Measurements from ENCODE around the gene EYA2.
"Not testable (repeated sequence)": the region's sequence is repeated elsewhere in the genome, so short reads cannot be mapped to it uniquely, and the experiment has no call there.

The EYA2 gene

GRCh38 chr20:46897328-46897880 is 2.8 kb downstream of the EYA2 start:
- DNase-seq: no peak

DNA sequence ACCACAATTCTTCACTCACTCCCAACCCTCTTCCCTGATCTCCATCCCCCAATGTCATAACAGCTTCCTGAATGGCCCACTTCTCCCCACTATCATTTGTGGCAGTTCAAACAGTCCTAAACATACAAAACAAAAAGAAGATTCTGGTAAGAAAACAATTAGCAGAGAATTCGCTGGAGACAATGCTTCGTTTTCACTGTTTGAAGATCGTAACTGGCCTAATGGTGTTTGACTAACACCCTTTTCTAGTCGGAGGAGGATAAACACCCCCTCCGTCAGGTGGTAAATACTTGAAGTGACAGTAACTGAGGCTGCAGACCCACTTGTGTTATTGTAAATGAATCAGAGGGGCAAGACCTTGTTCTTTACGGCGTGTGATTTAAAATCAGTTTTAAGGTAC is 3.8 kb downstream of the EYA2 start:
- no peak for DNase-seq

- DNase-seq: no peak
Measured at GRCh38 chr20:46899621-46900020, 5.0 kb downstream of the EYA2 start.

DNA sequence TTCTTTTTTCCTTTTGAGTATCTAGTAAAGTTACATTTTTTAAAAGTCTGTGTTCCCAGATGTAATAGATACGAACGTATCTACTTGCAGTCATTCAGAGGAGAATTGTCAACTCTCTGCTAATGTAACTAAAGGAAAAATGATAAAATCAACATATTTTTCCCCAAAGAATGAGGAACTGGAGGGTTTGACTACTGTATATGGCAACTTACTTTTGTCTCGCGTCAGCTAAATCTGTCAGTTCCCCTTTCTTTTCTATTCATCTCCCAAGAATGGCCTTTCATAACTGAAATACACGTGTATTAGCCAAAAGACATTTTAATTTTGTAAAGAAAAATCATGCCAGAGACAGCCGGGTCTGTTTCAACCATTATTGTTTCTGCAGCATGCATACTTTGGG is 5.4 kb downstream of the EYA2 start:
- DNase-seq: peak; percentile 19

- no peak for DNase-seq
Measured at GRCh38 chr20:46900826-46901225, 6.2 kb downstream of the EYA2 start.

DNA sequence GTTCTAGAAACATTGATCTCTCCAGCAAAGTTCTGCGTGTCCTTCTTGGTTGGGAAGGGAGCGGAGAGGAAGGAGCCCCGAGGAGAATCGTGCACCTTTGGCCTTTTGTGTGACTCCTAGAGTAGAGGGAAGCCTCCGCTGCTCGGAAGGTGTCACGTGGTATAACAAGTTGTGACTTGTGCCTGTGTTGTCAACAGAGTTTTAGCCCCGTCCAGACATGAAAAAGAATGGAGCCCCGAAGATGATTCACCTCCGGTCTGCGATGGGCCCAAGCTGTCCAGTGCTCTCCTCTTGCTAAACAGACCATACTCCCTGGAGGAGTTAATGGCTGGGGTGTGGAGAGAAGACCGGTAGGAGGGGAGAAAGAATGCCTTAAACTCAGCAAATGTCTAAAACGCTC is 7.0 kb downstream of the EYA2 start:
- DNase-seq: no peak

DNA sequence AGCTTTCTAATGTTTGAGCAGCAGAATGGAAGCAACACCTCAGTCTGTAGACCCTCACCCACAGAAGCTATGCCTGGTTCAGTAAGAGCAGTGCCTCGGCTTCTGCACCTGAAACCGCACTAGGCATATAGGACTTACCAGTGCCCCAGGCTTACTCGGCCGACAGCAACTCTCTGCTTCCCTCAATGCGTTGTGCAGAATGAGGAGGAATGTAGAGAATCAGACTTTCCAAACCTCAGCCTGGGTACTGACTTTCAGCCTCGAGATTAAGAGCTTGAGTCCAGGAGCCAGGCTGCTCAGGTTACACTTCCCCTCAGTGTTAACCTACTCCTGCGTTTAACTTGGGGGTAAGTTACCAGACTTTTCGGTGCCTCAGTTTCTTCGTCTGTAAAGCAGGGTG is 8.6 kb downstream of the EYA2 start:
- DNase-seq: no peak

GRCh38 chr20:46903937-46904336 is 9.3 kb downstream of the EYA2 start:
- no peak for DNase-seq

- DNase-seq: no peak
Measured at GRCh38 chr20:46905364-46906125, 10.9 kb downstream of the EYA2 start.

DNA sequence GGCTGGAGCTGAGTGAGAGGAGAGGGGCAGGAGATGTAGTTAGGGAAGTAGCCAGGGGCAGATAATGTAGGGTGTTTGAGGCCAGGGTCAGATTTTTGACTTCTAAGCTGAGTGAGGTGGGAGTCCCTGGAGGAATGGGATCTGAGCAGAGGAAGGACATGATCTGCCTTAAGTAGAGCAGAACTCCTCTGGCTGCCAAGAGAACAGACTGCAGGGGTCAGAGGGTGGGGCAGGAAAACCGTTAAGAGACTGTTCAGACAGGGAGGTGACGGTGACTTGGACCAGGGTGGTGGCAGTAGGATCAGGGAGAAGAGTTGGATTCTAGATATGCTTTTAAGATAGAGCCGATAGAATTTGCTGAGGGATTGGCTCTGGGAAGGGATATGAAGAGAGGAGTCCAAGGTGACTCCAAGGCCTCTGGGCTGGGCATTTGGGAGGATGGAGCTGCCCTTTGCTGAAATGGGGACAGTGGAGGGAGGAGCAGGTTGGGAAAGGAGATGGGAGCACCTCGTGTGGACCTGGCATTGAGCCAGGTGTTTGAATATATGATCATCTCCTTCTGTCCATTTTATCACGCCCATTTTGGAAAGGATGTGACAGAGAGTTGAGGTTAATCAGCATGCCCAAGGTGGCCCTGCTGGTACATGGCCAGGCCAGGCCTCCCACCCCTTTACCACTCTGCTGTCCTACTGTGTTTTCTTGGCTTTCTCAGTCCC is 18.8 kb downstream of the EYA2 start:
- DNase-seq: no peak

GRCh38 chr20:46914789-46915379 is 20.2 kb downstream of the EYA2 start:
- no peak for DNase-seq

- DNase-seq: no peak
Measured at GRCh38 chr20:46915575-46916257, 21.1 kb downstream of the EYA2 start.

GRCh38 chr20:46916258-46916603 is 21.6 kb downstream of the EYA2 start:
- DNase-seq: no peak

GRCh38 chr20:46917155-46917554 is 22.5 kb downstream of the EYA2 start:
- no peak for DNase-seq

DNA sequence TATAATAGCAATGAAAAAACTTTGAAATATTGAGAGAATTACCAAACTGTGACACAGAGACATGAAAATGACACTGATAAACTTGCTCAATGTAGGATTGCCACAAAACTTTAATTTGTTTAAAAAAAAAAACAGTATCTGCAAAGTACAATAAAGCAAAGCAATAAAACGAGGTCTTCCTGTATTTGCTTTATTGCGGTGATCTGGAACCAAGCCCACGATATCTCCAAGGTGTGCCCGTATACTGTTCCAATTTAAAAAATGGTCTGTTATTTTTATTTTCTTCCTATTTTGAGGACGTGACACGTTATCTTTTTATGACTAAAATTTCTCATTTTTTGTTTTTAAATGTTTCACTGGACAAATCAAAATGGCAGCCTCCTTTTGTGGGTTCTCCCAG is 25.5 kb downstream of the EYA2 start:
- no peak for DNase-seq

DNA sequence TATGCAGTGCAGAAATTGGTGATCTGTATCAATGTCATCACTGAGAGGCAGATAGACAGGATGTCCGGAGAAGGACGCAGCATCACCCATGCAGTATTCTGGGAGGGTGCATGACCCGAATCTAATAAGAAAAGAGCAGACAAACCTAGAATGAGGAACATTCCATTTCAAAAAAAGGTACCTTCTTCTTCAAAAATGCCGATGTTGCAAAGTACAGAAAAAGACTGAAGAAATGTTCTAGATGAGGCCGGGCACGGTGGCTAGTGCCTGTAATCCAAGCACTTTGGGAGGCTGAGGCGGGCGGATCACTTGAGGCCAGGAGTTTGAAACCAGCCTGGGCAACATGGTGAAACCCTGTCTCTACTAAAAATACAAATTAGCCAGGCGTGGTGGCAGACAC is 28.2 kb downstream of the EYA2 start:
- not testable (repeated sequence) for DNase-seq

GRCh38 chr20:46923550-46923949 is 28.9 kb downstream of the EYA2 start:
- DNase-seq: no peak

GRCh38 chr20:46928580-46929132 is 34.0 kb downstream of the EYA2 start:
- no peak for DNase-seq

GRCh38 chr20:46929902-46930301 is 35.3 kb downstream of the EYA2 start:
- DNase-seq: no peak

DNA sequence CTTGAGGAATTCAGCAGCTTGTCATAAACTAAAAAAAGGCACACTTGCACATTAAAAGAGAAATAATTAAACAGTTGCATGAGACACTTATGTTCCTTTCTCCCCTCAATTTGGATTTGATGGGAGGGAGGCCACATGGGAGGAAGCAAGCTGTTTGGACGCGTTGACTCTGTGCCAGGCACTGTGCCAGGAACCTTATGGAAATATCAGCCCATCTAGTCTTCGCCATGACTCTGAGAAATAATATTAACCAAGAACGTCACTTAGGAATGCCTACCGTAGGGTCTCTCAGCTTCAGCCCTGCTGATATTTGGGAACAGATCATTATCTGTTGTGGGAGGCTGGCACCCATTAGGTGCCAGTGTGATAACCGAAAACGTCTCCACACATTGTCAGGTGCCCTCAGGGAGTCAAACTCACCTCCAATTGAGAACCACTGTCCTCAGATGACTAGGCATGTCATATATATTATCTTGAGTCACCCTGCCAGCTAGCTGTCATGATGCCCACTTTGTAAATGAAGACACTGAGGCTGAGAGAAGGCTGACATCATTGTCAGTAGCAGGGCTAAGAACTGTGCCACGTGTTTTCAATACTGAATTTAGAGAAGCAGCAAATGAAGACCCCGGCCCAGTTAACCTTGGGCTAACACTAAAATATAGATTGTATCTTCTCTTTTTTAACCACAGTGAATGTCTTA is 36.1 kb downstream of the EYA2 start:
- no peak for DNase-seq

DNA sequence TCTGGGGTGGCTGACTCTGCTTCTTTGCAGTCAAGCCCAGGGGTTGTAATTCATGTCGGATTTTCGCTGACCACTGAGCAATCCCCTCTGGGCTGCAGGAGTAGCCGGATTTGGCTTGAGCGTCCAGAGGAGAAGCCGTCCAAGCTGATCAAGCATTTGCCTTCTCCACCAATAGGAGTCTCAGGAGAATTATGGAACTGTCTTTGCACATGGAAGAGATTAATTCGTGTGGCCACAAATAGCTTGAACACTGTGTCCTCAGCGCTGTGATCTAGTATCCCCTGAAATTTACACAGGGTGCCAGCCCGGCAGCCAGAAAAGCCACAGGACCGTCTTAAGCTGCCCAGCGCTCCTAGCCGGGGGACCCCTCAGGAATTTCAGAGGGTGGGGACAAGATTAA is 37.1 kb downstream of the EYA2 start:
- no peak for DNase-seq

DNA sequence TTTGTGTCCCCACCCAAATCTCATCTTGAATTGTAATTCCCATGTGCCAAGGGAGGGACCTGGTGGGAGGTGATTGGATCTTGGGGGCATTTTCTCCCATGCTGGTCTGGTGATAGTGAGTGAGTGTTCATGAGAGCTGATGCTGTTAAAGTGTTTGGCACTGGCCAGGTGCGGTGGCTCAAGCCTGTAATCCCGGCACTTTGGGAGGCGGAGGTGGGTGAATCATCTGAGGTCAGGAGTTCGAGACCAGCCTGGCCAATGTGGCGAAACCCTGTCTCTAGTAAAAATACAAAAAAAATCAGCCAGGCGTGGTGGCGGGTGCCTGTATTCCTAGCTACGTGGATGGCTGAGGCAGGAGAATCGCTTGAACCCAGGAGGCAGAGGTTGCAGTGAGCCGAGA is 37.8 kb downstream of the EYA2 start:
- DNase-seq: not testable (repeated sequence)
